GM19328 (cell line): ENCODE data around the gene FRMD3.
"Not testable (repeated sequence)": the region's sequence is repeated elsewhere in the genome, so short reads cannot be mapped to it uniquely, and the experiment has no call there.

Source experiments
- ATAC-seq: cut with Tn5 transposase; IDR thresholded peaks from one replicate; pipeline ENCODE4 v1.9.1; 2021; ENCODE audit warnings: mild to moderate bottlenecking, moderate library complexity; ENCODE audit not compliant: unreplicated experiment

FRMD3 gene

GRCh38 chr9:83403527-83404238, 134.5 kb downstream of the FRMD3 start:
- ATAC-seq, result no peak

DNA sequence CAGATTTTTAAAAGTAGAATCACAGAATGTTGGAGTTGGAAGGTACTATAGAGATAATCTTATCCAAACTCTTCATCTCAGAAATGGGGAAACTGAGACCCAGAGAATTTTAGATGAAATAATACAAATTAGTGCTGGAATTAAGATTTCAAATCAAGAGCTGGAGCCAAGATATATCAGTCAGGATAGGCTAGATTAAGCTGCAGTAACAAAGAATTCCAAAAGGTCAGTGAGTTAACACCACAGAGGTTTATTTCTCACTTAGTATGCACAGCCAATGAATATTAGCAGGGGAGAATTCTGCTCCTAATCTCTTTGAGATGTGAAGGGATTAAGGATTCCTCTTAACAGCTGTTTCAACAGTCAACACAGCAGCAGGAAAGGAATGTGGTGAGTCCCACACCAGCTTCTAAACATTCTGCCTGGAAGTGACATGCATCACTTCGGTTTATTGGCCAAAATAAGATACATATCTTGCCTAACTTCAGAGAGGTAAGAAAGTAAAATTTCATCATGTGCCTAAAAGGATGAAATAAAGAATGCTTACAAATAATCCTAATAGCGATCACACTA, 136.8 kb downstream of the FRMD3 start:
- ATAC-seq, result no peak

DNA sequence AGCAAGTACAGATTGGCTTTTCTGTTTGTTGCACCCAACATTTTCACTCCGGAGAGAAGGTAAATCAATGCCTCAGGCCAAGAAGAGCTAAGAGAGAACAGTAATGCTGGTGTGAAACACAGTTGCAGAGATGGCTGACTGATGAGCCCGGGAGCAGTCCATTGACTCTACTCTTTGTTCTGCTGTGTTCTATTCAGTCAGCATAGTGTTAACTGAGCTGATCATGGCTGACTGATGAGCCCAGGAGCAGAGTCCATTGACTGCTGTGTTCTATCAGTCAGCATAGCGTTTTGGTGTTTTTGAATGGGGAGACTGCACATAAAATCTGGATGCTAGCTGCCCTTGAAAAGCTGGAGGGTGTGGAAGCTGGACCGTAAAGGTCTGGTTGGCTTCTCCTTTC, 141.4 kb downstream of the FRMD3 start:
- ATAC-seq, result no peak

DNA sequence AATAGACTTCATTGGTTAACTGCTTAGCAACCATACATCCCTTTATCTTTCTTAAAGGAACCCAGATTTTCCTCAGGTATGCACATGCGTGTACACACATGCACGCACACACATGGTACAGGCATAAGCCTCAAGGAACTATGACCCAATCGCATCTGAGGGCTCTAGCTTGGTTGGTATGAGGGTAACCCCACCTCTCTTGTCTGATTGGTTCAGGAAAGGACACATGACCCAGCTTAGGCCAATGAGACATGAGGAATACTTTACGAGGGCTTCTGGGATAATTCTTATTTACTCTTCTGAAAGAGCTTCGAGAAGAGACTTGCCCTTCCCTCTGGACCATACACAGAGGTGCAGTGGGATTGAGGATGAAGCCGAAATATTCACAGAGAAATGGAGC, 141.9 kb downstream of the FRMD3 start:
- ATAC-seq, result no peak

- ATAC-seq, result no peak
Measured at GRCh38 chr9:83392228-83392627, 146.0 kb downstream of the FRMD3 start.

DNA sequence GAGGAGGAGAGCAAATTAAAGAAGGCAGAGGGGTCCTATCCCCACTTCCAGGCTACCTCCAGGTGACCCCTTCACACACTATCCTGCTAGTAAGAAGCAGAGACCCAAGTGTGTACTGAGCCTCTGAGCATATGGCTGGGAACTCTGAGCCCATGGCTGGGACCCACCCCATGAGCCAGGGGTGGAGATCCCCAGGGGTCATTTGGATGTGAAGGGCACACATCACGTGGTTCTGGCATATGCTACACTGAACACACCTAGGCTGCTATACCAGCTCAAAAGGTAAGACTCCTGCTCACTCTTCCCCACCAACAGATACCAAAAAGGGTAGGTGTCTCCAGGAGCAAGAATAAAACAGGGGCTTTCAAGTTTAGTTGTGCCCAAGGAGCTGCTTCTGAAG, 149.9 kb downstream of the FRMD3 start:
- ATAC-seq, result no peak

GRCh38 chr9:83387401-83388185, 150.6 kb downstream of the FRMD3 start:
- no peak for ATAC-seq

GRCh38 chr9:83385317-83385716, 152.9 kb downstream of the FRMD3 start:
- no peak for ATAC-seq

- ATAC-seq, result no peak
Measured at GRCh38 chr9:83384214-83384613, 154.0 kb downstream of the FRMD3 start.

- ATAC-seq, result no peak
Measured at GRCh38 chr9:83383034-83383433, 155.2 kb downstream of the FRMD3 start.

DNA sequence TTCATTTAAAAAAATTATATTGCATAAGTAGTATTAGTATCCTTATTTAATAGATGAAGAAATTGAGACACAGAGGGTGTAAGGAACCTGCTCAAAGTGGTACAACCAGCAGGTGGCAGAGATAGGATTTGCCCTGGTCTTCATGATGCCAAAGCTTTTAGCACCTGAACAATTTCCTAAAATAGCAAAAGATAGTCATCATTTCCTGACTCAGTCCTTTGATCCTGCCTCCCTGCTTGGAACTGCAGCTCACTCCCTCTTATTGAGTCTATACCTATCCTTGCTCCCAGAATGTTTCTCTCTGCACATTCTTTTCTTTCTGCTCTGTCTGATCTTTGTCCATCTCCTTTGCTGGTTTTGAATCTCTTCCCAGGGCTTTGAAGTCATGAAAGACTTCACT, 155.8 kb downstream of the FRMD3 start:
- no peak for ATAC-seq

DNA sequence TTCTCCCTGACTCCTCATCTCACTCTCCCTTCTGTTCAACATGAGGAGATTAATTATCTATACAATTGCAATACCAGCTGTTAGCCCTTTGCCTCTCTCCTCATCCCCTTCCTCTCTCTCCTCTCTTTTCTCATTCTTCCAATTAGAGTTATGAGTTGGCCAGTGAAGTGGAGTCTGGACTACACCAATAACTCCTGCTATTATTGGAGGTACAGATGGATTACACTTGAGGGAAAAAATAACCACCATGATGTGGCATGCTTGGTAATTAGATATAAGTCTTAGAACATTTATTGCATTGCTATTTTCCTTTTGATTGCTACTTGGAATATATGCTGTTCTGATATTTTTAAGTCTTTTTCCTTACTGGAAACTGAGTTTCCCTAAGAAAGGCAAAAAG, 159.2 kb downstream of the FRMD3 start:
- ATAC-seq, result no peak

GRCh38 chr9:83372957-83373356, 165.2 kb downstream of the FRMD3 start:
- ATAC-seq, result no peak

DNA sequence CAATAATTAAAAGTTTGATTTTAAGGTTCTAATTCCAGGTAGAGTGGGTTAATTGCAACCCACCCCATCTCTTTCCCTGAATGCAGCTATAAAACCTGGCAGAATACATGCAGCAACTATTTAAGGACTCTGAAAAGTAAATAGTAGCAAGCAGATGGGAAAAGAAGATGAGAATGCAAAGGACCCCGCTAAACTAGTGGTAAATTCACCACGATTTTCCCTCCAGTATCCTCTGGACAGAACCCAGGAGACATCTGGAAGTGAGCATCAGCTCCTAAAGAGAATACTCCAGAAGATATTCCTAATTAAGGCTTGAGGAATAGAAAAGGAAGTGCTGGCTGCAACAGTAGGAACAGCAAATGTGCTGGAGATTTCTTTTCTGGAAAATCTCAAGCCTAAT, 170.9 kb downstream of the FRMD3 start:
- no peak for ATAC-seq

- no peak for ATAC-seq
Measured at GRCh38 chr9:83362341-83362995, 175.7 kb downstream of the FRMD3 start.

DNA sequence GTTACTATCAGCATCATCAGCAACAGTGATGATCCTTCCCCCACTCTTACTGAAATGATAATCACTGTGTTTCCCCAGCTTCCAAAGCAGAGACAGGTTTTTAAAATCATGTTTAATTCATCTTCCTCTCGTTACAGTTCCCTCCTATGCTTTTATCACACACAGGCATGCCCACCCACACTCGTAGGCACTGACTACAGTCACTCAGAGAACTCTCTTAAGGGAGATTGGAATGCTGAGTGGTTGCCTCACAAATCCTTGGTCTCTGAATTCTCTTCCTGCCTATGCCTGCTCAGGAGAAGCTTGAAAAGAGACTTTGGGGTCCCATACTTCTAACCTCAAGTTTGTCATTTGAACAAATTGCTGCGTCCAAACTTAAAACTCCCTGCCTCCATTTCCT, 179.2 kb downstream of the FRMD3 start:
- no peak for ATAC-seq

- not testable (repeated sequence) for ATAC-seq
Measured at GRCh38 chr9:83358493-83358892, 179.7 kb downstream of the FRMD3 start.

- ATAC-seq, result no peak
Measured at GRCh38 chr9:83355729-83356151, 182.5 kb downstream of the FRMD3 start.

GRCh38 chr9:83355024-83355444, 183.2 kb downstream of the FRMD3 start:
- no peak for ATAC-seq

GRCh38 chr9:83349031-83349430, 189.2 kb downstream of the FRMD3 start:
- ATAC-seq, result no peak

DNA sequence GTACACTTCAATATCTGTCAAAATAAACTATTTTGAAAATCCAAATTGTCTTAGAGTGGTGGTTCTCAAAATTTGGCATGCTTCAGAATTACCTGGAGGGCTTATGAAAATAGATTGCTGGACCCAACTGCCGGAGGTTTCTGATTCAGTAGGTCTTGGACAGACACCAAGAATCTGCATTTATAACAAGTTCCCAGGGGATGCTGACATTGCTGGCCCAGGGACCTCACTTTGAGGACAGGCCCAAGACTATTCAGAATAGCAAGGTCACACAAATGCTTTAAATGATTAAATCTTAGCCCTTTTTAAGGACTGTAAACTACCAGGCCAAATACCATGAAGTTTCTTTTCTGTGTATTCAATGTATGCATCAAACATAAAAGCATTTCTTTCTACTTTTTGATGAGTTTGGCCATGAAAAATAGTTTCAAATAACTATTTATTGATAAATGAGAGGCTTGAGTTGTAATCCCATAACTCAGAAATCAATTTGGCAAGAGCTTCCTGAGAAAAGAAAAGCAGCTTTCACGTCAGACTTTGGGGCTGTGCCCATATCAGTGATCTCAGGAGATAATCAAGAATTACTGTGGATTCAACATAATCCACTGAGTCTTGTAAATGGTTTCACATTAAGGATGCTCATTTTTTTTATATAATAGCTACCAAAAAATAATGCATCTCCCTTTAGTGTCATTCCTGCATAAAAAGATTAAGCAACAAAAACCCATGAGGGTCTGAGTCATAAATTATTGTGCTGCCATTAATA, 191.4 kb downstream of the FRMD3 start:
- ATAC-seq, result no peak
